PFSK-1 (cell line): ENCODE data around the gene PCSK6.

ENCODE experiments used
- FOXP2 ChIP-seq: optimal IDR thresholded peaks from 2 replicates; pipeline ENCODE3; 2011; ENCODE audit warnings: borderline replicate concordance, control low read depth, inconsistent platforms; ENCODE audit not compliant: insufficient read depth; ENCODE audit errors: extremely low read length, extremely low read depth
- POLR2AphosphoS5 ChIP-seq: IDR thresholded peaks from 2 replicates; pipeline ENCODE4 v1.6.1; 2012; ENCODE audit warnings: low read depth, mild to moderate bottlenecking, control low read depth, low read length, moderate library complexity
- SIN3A ChIP-seq: IDR thresholded peaks from 2 replicates; pipeline ENCODE4 v1.6.1; 2012; ENCODE audit warnings: mild to moderate bottlenecking, low read length, moderate library complexity, borderline replicate concordance; ENCODE audit not compliant: insufficient read depth
- TAF1 ChIP-seq: IDR thresholded peaks from 2 replicates; pipeline ENCODE4 v1.6.1; 2012; ENCODE audit warnings: low read length, control low read depth, borderline replicate concordance; ENCODE audit not compliant: insufficient read depth
- TF ChIP-seq, protein P1 (sequence below), 2 experiments: IDR thresholded peaks; 2 replicates each; pipeline versions ENCODE4 v1.6.1 to v1.8.0; 2011 to 2012; ENCODE audit warnings: low read depth in 2 of 2, low read length in 2 of 2, control low read depth in 1 of 2, inconsistent platforms in 1 of 2, mild to moderate bottlenecking in 1 of 2, moderate library complexity in 1 of 2; ENCODE audit not compliant: insufficient read depth in 1 of 2

The PCSK6 gene

DNA sequence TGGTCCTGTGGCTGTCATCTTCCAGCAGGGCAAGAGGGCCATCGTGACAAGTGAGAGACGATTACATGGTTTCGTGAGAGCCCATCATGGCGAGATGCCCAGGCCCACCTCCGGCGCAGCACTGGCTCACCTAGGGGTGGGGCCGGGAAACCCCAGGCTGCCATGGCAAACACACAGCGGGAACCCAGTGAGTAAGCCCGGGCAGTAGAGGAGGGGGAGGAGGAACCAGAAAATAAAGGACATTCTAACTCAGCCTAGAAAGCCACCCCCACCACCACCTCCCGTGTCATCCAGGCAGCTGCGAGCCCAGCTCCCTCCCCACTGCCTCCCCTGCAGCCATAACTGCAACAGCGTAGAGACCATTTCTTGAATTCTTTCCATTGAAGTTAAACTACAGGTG is 52.3 kb downstream of the PCSK6 start:
- no peak for TF ChIP-seq TAF1
- TF ChIP-seq FOXP2: no peak
- TF ChIP-seq POLR2AphosphoS5: no peak
- TF ChIP-seq, protein P1, sequence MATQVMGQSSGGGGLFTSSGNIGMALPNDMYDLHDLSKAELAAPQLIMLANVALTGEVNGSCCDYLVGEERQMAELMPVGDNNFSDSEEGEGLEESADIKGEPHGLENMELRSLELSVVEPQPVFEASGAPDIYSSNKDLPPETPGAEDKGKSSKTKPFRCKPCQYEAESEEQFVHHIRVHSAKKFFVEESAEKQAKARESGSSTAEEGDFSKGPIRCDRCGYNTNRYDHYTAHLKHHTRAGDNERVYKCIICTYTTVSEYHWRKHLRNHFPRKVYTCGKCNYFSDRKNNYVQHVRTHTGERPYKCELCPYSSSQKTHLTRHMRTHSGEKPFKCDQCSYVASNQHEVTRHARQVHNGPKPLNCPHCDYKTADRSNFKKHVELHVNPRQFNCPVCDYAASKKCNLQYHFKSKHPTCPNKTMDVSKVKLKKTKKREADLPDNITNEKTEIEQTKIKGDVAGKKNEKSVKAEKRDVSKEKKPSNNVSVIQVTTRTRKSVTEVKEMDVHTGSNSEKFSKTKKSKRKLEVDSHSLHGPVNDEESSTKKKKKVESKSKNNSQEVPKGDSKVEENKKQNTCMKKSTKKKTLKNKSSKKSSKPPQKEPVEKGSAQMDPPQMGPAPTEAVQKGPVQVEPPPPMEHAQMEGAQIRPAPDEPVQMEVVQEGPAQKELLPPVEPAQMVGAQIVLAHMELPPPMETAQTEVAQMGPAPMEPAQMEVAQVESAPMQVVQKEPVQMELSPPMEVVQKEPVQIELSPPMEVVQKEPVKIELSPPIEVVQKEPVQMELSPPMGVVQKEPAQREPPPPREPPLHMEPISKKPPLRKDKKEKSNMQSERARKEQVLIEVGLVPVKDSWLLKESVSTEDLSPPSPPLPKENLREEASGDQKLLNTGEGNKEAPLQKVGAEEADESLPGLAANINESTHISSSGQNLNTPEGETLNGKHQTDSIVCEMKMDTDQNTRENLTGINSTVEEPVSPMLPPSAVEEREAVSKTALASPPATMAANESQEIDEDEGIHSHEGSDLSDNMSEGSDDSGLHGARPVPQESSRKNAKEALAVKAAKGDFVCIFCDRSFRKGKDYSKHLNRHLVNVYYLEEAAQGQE (IDR thresholded peaks at IDR 0.05; ENCODE audit: insufficient read depth in 1 of 2, low read depth in 2 of 2, low read length in 2 of 2): no peak
- TF ChIP-seq SIN3A: no peak

DNA sequence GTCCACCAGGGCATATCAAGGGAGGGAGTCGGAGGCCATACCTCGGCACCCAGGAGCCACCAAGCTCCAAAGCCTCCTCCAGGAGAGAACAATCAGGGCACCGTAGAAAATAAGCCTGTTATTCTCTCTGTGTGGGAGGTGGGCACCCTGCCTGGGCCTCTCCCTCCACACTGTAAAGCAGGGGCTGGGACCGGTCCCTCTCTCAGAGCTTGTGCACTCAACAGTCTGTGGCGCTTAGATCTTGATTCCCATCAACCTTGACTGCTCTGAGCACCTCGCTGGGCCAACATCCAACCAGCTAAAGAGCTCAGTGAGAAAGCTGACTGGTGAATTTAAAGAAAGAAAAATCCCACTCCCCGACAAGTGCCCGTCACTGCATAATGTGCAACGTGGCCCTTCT is 53.0 kb downstream of the PCSK6 start:
- no peak for TF ChIP-seq TAF1
- TF ChIP-seq FOXP2: no peak
- TF ChIP-seq SIN3A: no peak
- TF ChIP-seq, protein P1 (IDR thresholded peaks at IDR 0.05; ENCODE audit: insufficient read depth in 1 of 2, low read depth in 2 of 2, low read length in 2 of 2): no peak
- no peak for TF ChIP-seq POLR2AphosphoS5

DNA sequence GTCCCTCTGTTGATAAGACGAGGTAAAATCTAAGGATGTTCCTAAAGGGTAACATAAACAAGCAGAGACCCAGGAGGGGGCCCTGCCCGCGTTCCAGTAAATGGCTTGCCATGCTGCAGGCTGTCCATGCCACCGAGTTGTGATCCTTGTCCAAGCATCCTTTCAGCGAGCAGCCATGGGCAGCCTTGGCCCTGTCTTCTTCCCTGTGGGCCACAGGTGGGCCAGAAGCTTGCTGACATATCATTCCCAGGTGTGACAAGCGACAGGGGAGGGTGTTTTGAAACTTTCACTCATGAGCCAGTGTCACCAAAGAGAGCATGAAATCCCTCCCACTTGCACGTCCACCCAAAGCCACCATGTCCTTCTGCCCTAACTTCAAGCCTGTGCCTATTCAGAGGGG is 53.7 kb downstream of the PCSK6 start:
- TF ChIP-seq SIN3A: no peak
- TF ChIP-seq, protein P1 (IDR thresholded peaks at IDR 0.05; ENCODE audit: insufficient read depth in 1 of 2, low read depth in 2 of 2, low read length in 2 of 2): no peak
- no peak for TF ChIP-seq TAF1
- no peak for TF ChIP-seq FOXP2
- no peak for TF ChIP-seq POLR2AphosphoS5

DNA sequence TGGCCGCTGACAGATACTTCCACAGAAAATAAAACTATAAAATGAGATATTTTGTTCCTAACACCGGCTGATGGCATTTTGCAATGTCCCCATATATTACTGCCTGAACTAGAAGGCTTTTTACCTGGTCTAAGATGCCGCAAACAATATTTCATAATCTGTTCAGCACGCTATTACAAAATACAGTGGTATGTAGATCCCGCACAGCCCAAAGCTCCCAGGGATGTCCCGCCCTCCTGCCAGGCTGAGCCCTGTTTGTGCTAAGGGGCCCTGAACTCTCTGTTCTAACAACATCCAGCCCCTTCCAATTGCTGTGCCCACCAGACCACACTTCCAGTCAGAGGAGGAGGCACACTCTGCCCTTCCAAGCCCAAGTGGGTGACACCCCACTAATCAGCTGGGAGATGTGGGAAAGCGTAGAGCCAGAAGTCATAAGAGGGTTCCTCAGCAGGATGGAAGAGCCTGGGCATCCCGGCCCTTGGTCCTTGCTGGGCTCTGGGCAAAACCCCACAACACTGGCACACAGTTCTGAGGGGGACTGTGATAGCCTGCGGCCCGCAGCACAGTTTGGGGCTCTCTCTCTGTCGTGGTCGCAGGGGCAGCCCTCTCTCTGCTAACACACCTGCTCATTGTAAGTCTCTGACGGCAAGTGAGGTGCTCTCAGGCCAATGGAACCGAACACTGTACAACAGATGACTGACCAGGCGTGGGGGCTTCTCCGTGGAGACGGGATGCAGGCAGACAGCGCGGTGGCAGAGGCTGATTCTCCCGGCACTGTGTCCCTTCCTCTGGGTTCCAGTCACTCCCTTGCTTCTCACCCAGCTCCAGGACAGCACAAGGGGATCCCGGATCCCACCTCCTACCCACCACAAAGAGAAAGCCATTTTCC is 55.2 kb downstream of the PCSK6 start:
- no peak for TF ChIP-seq SIN3A
- TF ChIP-seq, protein P1 (IDR thresholded peaks at IDR 0.05; ENCODE audit: insufficient read depth in 1 of 2, low read depth in 2 of 2, low read length in 2 of 2): no peak
- TF ChIP-seq FOXP2: no peak
- TF ChIP-seq TAF1: no peak
- TF ChIP-seq POLR2AphosphoS5: no peak

DNA sequence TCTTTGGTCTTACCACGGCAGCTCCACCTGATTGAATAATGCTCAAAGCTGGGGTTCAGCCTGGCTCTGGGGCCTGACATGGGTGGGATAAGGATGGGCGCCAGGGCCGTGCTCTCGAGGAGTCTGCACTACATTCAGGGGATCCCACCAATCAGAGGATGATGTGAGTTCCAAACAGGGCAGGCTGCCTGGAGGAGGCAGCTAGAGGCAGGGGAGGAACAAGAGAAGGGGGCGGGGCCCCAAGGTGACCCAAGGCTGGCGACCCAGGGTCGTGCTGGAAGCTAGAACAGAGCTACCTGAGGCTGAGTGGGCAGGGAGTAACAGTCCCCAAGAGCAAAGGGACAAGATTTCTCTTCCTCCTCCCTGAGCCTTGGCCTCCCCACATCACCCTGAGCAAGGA is 56.1 kb downstream of the PCSK6 start:
- no peak for TF ChIP-seq POLR2AphosphoS5
- no peak for TF ChIP-seq TAF1
- TF ChIP-seq, protein P1 (IDR thresholded peaks at IDR 0.05; ENCODE audit: insufficient read depth in 1 of 2, low read depth in 2 of 2, low read length in 2 of 2): no peak
- no peak for TF ChIP-seq SIN3A
- TF ChIP-seq FOXP2: no peak
